ENCODE data around the gene TMEM87B.
"Not testable (repeated sequence)": the region's sequence is repeated elsewhere in the genome, so short reads cannot be mapped to it uniquely, and the experiment has no call there.

TMEM87B gene

DNA sequence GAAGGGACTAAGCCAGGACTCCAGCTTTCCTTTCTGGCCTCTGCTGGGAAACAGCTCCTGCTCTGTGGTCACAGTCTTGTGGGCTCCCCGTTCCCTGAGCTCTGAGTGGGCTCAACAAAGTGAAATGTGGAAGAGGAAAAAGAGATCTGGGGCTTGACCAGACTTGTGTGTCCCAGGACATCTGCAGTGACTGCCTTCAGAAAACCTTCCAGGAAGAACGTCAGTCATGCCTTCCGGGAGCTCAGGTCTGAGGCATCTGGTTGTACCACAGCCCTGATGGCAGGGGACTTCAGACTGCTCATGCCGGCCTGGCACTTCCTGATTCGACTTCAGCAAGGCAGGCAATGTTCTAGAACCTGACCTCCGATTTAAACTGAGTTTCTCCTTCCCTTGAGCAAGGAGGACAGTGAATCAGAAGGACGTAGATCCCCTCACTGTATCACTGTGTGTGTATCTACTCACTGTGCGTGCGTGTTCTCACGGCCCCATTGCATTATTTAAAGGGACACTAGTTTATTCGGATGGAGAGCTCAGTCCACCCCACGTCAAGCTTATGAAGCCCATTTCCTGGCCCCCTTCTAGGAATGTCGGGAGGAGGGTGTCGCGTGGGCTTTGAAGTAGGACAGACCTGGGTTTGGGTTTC is 82.6 kb downstream of the TMEM87B start:
- no peak for DNase-seq (ENCODE audit: extremely low read depth, insufficient read length)
- no peaks in the 10 kb centered on the region; the same call in 1 of the 2 replicates for H3K27me3 ChIP-seq (replicated peaks; ENCODE audit: control insufficient read depth, insufficient read depth, low read length)
- H3K4me3 ChIP-seq (replicated peaks; ENCODE audit: low read depth, low read length), result peak overlapping the region; percentile 46
- no peaks in the 10 kb centered on the region for H3K36me3 ChIP-seq (ENCODE audit: control insufficient read depth, insufficient read depth, low read length)
- TF ChIP-seq, protein P1, sequence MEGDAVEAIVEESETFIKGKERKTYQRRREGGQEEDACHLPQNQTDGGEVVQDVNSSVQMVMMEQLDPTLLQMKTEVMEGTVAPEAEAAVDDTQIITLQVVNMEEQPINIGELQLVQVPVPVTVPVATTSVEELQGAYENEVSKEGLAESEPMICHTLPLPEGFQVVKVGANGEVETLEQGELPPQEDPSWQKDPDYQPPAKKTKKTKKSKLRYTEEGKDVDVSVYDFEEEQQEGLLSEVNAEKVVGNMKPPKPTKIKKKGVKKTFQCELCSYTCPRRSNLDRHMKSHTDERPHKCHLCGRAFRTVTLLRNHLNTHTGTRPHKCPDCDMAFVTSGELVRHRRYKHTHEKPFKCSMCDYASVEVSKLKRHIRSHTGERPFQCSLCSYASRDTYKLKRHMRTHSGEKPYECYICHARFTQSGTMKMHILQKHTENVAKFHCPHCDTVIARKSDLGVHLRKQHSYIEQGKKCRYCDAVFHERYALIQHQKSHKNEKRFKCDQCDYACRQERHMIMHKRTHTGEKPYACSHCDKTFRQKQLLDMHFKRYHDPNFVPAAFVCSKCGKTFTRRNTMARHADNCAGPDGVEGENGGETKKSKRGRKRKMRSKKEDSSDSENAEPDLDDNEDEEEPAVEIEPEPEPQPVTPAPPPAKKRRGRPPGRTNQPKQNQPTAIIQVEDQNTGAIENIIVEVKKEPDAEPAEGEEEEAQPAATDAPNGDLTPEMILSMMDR (IDR thresholded peaks at IDR 0.05; ENCODE audit: insufficient read depth, low read length, poor library complexity, severe bottlenecking), result no peak

DNA sequence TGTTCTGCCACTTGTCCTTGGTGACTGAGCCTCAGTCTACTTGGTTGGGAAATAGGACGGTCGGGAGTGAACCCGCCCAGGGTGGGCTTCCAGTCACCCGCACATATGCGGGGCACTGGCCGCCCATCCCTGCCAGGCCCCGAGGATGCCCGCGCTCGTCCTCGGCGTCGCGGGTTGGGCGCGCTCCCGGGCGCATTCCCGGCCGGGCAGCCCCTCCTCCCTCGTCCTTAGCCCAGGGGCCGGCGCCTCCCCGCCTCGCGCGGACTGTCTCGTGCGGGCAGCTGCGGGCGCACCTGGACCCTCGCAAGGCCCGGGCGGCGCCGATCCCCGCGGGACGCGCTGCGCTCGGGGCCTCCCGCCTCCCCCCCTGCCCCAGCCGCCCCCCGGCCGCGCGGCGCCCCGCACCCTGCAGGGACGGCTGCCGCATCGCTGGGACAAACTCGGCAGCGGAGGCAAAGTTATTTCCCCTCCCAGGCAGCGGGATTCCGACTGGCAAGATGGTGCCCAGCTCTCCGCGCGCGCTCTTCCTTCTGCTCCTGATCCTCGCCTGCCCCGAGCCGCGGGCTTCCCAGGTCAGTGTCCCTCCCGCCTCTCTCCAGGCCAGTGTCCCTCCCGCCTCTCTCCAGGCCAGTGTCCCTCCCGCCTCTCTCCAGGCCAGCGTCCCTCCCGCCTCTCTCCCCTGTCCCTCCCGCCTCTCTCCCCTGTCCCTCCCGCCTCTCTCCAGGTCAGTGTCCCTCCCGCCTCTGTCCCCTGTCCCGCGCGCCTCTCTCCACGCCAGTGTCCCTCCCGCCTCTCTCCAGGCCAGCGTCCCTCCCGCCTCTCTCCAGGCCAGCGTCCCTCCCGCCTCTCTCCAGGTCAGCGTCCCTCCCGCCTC is 83.3 kb downstream of the TMEM87B start, which contains the start of gene FBLN7:
TSS of gene FBLN7 (plus strand) at position 227 of the 874 bp plus-strand sequence. CDS start at position 498, 271 bp downstream.
- Histone ChIP-seq H3K36me3 (ENCODE audit: control insufficient read depth, insufficient read depth, low read length) (no peaks in the 10 kb centered on the region), H3K4me3 (replicated peaks; ENCODE audit: low read depth, low read length) (peak within 1 kb of the TSS; percentile 46), H3K27me3 (replicated peaks; ENCODE audit: control insufficient read depth, insufficient read depth, low read length) (no peaks in the 10 kb centered on the region; the same call in 1 of the 2 replicates)
- TF ChIP-seq, protein P1 (IDR thresholded peaks at IDR 0.05; ENCODE audit: insufficient read depth, low read length, poor library complexity, severe bottlenecking), result no peak
- no peak for DNase-seq (ENCODE audit: extremely low read depth, insufficient read length)

DNA sequence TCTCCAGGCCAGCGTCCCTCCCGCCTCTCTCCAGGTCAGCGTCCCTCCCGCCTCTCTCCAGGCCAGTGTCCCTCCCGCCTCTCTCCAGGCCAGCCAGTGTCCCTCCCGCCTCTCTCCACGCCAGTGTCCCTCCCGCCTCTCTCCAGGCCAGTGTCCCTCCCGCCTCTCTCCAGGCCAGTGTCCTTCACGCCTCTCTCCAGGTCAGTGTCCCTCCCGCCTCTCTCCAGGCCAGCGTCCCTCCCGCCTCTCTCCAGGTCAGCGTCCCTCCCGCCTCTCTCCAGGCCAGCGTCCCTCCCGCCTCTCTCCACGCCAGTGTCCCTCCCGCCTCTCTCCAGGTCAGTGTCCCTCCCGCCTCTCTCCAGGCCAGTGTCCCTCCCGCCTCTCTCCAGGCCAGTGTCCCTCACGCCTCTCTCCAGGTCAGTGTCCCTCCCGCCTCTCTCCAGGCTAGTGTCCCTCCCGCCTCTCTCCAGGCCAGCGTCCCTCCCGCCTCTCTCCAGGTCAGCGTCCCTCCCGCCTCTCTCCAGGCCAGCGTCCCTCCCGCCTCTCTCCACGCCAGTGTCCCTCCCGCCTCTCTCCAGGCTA is 84.1 kb downstream of the TMEM87B start:
- H3K36me3 ChIP-seq (ENCODE audit: control insufficient read depth, insufficient read depth, low read length); H3K4me3 ChIP-seq (replicated peaks; ENCODE audit: low read depth, low read length); H3K27me3 ChIP-seq (replicated peaks; ENCODE audit: control insufficient read depth, insufficient read depth, low read length); DNase-seq (ENCODE audit: extremely low read depth, insufficient read length): not testable (repeated sequence)

DNA sequence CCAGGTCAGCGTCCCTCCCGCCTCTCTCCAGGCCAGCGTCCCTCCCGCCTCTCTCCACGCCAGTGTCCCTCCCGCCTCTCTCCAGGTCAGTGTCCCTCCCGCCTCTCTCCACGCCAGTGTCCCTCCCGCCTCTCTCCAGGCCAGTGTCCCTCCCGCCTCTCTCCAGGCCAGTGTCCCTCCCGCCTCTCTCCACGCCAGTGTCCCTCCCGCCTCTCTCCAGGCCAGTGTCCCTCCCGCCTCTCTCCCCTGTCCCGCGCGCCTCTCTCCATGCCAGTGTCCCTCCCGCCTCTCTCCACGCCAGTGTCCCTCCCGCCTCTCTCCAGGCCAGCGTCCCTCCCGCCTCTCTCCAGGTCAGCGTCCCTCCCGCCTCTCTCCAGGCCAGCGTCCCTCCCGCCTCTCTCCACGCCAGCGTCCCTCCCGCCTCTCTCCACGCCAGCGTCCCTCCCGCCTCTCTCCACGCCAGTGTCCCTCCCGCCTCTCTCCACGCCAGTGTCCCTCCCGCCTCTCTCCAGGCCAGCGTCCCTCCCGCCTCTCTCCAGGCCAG is 84.7 kb downstream of the TMEM87B start:
- not testable (repeated sequence) for H3K36me3 ChIP-seq (ENCODE audit: control insufficient read depth, insufficient read depth, low read length); DNase-seq (ENCODE audit: extremely low read depth, insufficient read length); H3K4me3 ChIP-seq (replicated peaks; ENCODE audit: low read depth, low read length); H3K27me3 ChIP-seq (replicated peaks; ENCODE audit: control insufficient read depth, insufficient read depth, low read length)

DNA sequence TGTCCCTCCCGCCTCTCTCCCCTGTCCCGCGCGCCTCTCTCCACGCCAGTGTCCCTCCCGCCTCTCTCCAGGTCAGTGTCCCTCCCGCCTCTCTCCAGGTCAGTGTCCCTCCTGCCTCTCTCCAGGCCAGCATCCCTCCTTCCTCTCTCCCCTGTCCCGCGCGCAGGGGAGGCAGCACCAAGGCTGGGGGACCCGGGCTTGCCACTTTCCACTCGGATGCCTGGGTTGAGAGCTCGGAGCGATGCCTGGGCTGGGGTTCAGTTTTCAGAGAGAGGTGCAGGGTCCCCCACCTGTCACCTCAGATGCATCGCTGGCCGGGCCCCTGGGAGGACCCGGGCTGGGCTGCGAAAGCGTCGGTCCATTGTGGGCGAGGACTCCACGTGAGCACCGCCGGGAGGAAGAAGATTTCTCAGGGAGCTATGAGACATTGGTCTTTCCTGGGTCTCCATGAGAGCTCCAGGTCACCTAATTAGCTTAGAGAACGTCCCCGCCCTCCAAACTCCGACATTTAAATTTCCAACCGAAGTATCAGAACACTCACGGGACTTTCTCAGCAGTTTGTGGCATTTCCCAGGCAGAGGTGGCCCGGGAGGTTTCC is 85.2 kb downstream of the TMEM87B start:
- DNase-seq (ENCODE audit: extremely low read depth, insufficient read length), result no peak
- Histone ChIP-seq H3K4me3 (replicated peaks; ENCODE audit: low read depth, low read length) (no peak overlapping the region), H3K27me3 (replicated peaks; ENCODE audit: control insufficient read depth, insufficient read depth, low read length) (no peaks in the 10 kb centered on the region; the same call in 1 of the 2 replicates), H3K36me3 (ENCODE audit: control insufficient read depth, insufficient read depth, low read length) (no peaks in the 10 kb centered on the region)
- TF ChIP-seq, protein P1 (IDR thresholded peaks at IDR 0.05; ENCODE audit: insufficient read depth, low read length, poor library complexity, severe bottlenecking), result no peak

DNA sequence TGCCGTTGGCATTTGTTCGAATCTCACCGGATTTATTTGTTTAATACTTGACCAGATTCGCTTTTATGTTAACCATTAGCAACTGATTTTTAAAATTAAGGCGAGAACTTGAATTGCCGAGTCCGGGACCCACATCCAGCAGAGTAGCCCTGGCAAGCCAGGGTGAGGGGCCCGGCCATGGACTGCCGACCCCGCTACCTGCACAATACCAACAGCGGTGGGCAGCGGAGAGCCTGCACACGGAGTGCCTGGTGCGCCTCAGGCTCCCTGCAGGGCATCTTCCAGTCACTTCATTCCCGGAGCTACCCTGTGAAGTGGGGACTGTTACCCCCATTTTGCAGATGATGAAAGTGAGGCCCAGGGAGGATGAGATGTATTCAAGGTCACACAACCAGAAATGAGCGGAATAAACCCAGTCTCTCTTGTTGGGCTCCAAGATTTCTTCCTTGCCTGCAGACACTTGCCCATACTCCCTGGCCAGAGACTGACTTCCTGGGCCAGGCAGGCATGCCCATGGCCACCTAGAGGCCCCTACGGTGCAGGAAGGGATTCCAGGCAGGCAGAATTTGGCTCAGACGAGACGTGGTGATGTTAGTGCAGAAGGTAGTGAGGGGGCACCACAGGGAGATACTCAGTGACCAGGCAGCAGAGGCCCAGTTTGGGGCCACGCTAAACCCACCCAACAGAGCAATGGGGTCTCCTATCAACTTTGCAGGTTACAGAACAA is 86.0 kb downstream of the TMEM87B start:
- Histone ChIP-seq H3K36me3 (ENCODE audit: control insufficient read depth, insufficient read depth, low read length) (no peaks in the 10 kb centered on the region), H3K4me3 (replicated peaks; ENCODE audit: low read depth, low read length) (no peak overlapping the region), H3K27me3 (replicated peaks; ENCODE audit: control insufficient read depth, insufficient read depth, low read length) (no peaks in the 10 kb centered on the region; the same call in 1 of the 2 replicates)
- TF ChIP-seq, protein P1 (IDR thresholded peaks at IDR 0.05; ENCODE audit: insufficient read depth, low read length, poor library complexity, severe bottlenecking), result no peak
- no peak for DNase-seq (ENCODE audit: extremely low read depth, insufficient read length)
